Trophoblast cell (in vitro differentiated cells and primary cell): Measurements from ENCODE around the gene LDB2.

ENCODE experiments used
- DNase-seq, 2 donors: peaks; one replicate each; pipeline ENCODE4 v3.0.0-alpha.2; 2016
- H2AFZ ChIP-seq: 2 replicates; pipeline ENCODE4 v1.6.1; 2013; ENCODE audit warnings: low read length, moderate library complexity, mild to moderate bottlenecking; ENCODE audit not compliant: insufficient read depth, poor library complexity
- H2AK5ac ChIP-seq: 2 replicates; pipeline ENCODE4 v1.6.1; 2013; ENCODE audit warnings: mild to moderate bottlenecking, low read length
- H2BK120ac ChIP-seq: 2 replicates; pipeline ENCODE4 v1.6.1; 2013; ENCODE audit warnings: low read length, mild to moderate bottlenecking, moderate library complexity; ENCODE audit not compliant: insufficient read depth, poor library complexity
- H2BK12ac ChIP-seq: 2 replicates; pipeline ENCODE4 v1.6.1; 2013; ENCODE audit warnings: mild to moderate bottlenecking, low read length, moderate library complexity
- H2BK5ac ChIP-seq: 2 replicates; pipeline ENCODE4 v1.6.1; 2013; ENCODE audit warnings: low read length, low read depth, moderate library complexity, mild to moderate bottlenecking; ENCODE audit not compliant: poor library complexity
- H3K14ac ChIP-seq: 2 replicates; pipeline ENCODE4 v1.6.1; 2013; ENCODE audit warnings: mild to moderate bottlenecking, low read length
- H3K18ac ChIP-seq: 2 replicates; pipeline ENCODE4 v1.6.1; 2013; ENCODE audit warnings: mild to moderate bottlenecking, low read length
- H3K23ac ChIP-seq: 2 replicates; pipeline ENCODE4 v1.6.1; 2013; ENCODE audit warnings: low read length
- H3K27ac ChIP-seq: 2 replicates; pipeline ENCODE4 v1.5.1; 2013; ENCODE audit warnings: low read depth, mild to moderate bottlenecking, inconsistent platforms, low read length, moderate library complexity
- H3K27me3 ChIP-seq: 2 replicates; pipeline ENCODE4 v1.6.1; 2013; ENCODE audit warnings: inconsistent platforms, mild to moderate bottlenecking, low read length, moderate library complexity; ENCODE audit not compliant: insufficient read depth
- H3K36me3 ChIP-seq, 2 experiments: 1 replicate in 1 of 2; 2 replicates in 1 of 2; pipeline ENCODE4 v1.6.1; 2013; ENCODE audit warnings: low read length in 2 of 2, mild to moderate bottlenecking in 2 of 2, moderate library complexity in 1 of 2; ENCODE audit not compliant: insufficient read depth in 2 of 2, control insufficient read depth in 1 of 2
- H3K4ac ChIP-seq: 2 replicates; pipeline ENCODE4 v1.6.1; 2013; ENCODE audit warnings: low read depth, mild to moderate bottlenecking, low read length, moderate library complexity
- H3K4me1 ChIP-seq, 2 experiments: 1 replicate in 1 of 2; 2 replicates in 1 of 2; pipeline ENCODE4 v1.6.1; 2013; ENCODE audit warnings: low read length in 2 of 2, mild to moderate bottlenecking in 2 of 2, moderate library complexity in 1 of 2; ENCODE audit not compliant: insufficient read depth in 2 of 2, control insufficient read depth in 1 of 2
- H3K4me2 ChIP-seq: 2 replicates; pipeline ENCODE4 v1.6.1; 2013; ENCODE audit warnings: inconsistent platforms, mild to moderate bottlenecking, low read length, moderate library complexity
- H3K4me3 ChIP-seq: 2 replicates; pipeline ENCODE4 v1.5.1; 2013; ENCODE audit warnings: mild to moderate bottlenecking, low read depth, low read length, inconsistent platforms
- H3K79me1 ChIP-seq: one replicate; pipeline ENCODE4 v1.6.1; 2013; ENCODE audit warnings: low read length
- H3K79me2 ChIP-seq: 2 replicates; pipeline ENCODE4 v1.6.1; 2013; ENCODE audit warnings: low read length, mild to moderate bottlenecking; ENCODE audit not compliant: control insufficient read depth, insufficient read depth, poor library complexity
- H3K9ac ChIP-seq: 2 replicates; pipeline ENCODE4 v1.6.1; 2013; ENCODE audit warnings: mild to moderate bottlenecking, low read length
- H3K9me3 ChIP-seq: 2 replicates; pipeline ENCODE4 v1.6.1; 2013; ENCODE audit warnings: low read depth, mild to moderate bottlenecking, control low read depth, inconsistent platforms, low read length; ENCODE audit not compliant: insufficient read depth
- H4K12ac ChIP-seq: 2 replicates; pipeline ENCODE4 v1.6.1; 2013; ENCODE audit warnings: low read depth, mild to moderate bottlenecking, low read length, moderate library complexity
- H4K8ac ChIP-seq: 2 replicates; pipeline ENCODE4 v1.6.1; 2013; ENCODE audit warnings: low read depth, mild to moderate bottlenecking, low read length, moderate library complexity
- H4K91ac ChIP-seq: one replicate; pipeline ENCODE4 v1.6.1; 2013; ENCODE audit warnings: low read depth, mild to moderate bottlenecking, low read length, moderate library complexity
- WGBS: extraction: QIAGEN DNeasy Blood & Tissue Kit; methylation state at CpG from one replicate; pipeline ENCODE4 v1.1.7; 2013; ENCODE audit warnings: missing lambda C conversion rate; ENCODE audit not compliant: insufficient read length, insufficient coverage; ENCODE audit errors: extremely low coverage; 5-methylcytosine and 5-hydroxymethylcytosine counted together

The LDB2 gene

GRCh38 chr4:16622826-16623225, 275.6 kb downstream of the LDB2 start:
- no peak overlapping the region for H4K12ac ChIP-seq
- H3K4ac ChIP-seq = no peak overlapping the region
- WGBS = no CpG with 5 or more reads among the region's 1 CpG
- no peak overlapping the region for H3K18ac ChIP-seq
- no peak overlapping the region for H2BK12ac ChIP-seq
- no peak overlapping the region for H3K27ac ChIP-seq
- peaks cover 1 to 2% of the 10 kb centered on the region in 2 experiments for H3K4me1 ChIP-seq
- no peak overlapping the region for H3K23ac ChIP-seq
- no peak overlapping the region for H3K9ac ChIP-seq
- H2AFZ ChIP-seq = no peak overlapping the region
- no peak for DNase-seq
- H4K8ac ChIP-seq = no peak overlapping the region
- no peaks in the 10 kb centered on the region for H3K79me2 ChIP-seq
- no peak overlapping the region for H3K4me2 ChIP-seq
- no peaks in the 10 kb centered on the region for H3K36me3 ChIP-seq
- H2AK5ac ChIP-seq = no peak overlapping the region
- H3K4me3 ChIP-seq = no peak overlapping the region
- H3K14ac ChIP-seq = no peak overlapping the region
- no peak overlapping the region for H4K91ac ChIP-seq
- no peak overlapping the region for H2BK120ac ChIP-seq
- H3K9me3 ChIP-seq = no peaks in the 10 kb centered on the region
- no peak overlapping the region for H2BK5ac ChIP-seq
- no peaks in the 10 kb centered on the region for H3K27me3 ChIP-seq
- H3K79me1 ChIP-seq = no peaks in the 10 kb centered on the region

- no peaks in the 10 kb centered on the region for H3K9me3 ChIP-seq
- no peak overlapping the region for H4K91ac ChIP-seq
- no peak overlapping the region for H4K8ac ChIP-seq
- no peak overlapping the region for H3K18ac ChIP-seq
- H2AFZ ChIP-seq = no peak overlapping the region
- H2BK120ac ChIP-seq = no peak overlapping the region
- H3K79me1 ChIP-seq = no peaks in the 10 kb centered on the region
- WGBS = no CpG with 5 or more reads among the region's 5 CpGs
- H3K4me1 ChIP-seq = no peaks in the 10 kb centered on the region
- H3K4me3 ChIP-seq = no peak overlapping the region
- no peaks in the 10 kb centered on the region for H3K79me2 ChIP-seq
- no peak overlapping the region for H2BK5ac ChIP-seq
- H3K23ac ChIP-seq = no peak overlapping the region
- H3K27me3 ChIP-seq = no peaks in the 10 kb centered on the region
- no peak overlapping the region for H3K14ac ChIP-seq
- H4K12ac ChIP-seq = no peak overlapping the region
- H3K36me3 ChIP-seq = no peaks in the 10 kb centered on the region
- no peak overlapping the region for H3K27ac ChIP-seq
- no peak overlapping the region for H2BK12ac ChIP-seq
- no peak overlapping the region for H3K4me2 ChIP-seq
- no peak for DNase-seq
- no peak overlapping the region for H3K4ac ChIP-seq
- no peak overlapping the region for H3K9ac ChIP-seq
- no peak overlapping the region for H2AK5ac ChIP-seq
Measured at GRCh38 chr4:16617435-16617834, 281.0 kb downstream of the LDB2 start.

- H2BK120ac ChIP-seq = no peak overlapping the region
- WGBS = no CpG with 5 or more reads among the region's 6 CpGs
- no peak overlapping the region for H4K91ac ChIP-seq
- no peak overlapping the region for H4K12ac ChIP-seq
- no peak overlapping the region for H2BK12ac ChIP-seq
- no peaks in the 10 kb centered on the region for H3K4me1 ChIP-seq
- no peaks in the 10 kb centered on the region for H3K79me2 ChIP-seq
- no peak overlapping the region for H2AFZ ChIP-seq
- no peak overlapping the region for H4K8ac ChIP-seq
- no peak overlapping the region for H2AK5ac ChIP-seq
- no peaks in the 10 kb centered on the region for H3K36me3 ChIP-seq
- no peak overlapping the region for H2BK5ac ChIP-seq
- H3K9ac ChIP-seq = no peak overlapping the region
- H3K79me1 ChIP-seq = no peaks in the 10 kb centered on the region
- H3K23ac ChIP-seq = no peak overlapping the region
- no peak overlapping the region for H3K4me3 ChIP-seq
- DNase-seq = no peak
- no peak overlapping the region for H3K18ac ChIP-seq
- no peak overlapping the region for H3K14ac ChIP-seq
- no peaks in the 10 kb centered on the region for H3K9me3 ChIP-seq
- H3K27me3 ChIP-seq = no peaks in the 10 kb centered on the region
- no peak overlapping the region for H3K27ac ChIP-seq
- H3K4me2 ChIP-seq = no peak overlapping the region
- no peak overlapping the region for H3K4ac ChIP-seq
Measured at GRCh38 chr4:16617011-16617410, 281.4 kb downstream of the LDB2 start.

GRCh38 chr4:16609170-16609758, 289.2 kb downstream of the LDB2 start:
- H3K36me3 ChIP-seq = no peaks in the 10 kb centered on the region
- H4K12ac ChIP-seq = no peak overlapping the region
- no peak overlapping the region for H2BK120ac ChIP-seq
- no peaks in the 10 kb centered on the region for H3K79me2 ChIP-seq
- H3K23ac ChIP-seq = no peak overlapping the region
- H3K79me1 ChIP-seq = no peaks in the 10 kb centered on the region
- H4K91ac ChIP-seq = no peak overlapping the region
- no peak overlapping the region for H3K14ac ChIP-seq
- H4K8ac ChIP-seq = no peak overlapping the region
- H2AFZ ChIP-seq = no peak overlapping the region
- H3K9ac ChIP-seq = no peak overlapping the region
- no peak overlapping the region for H2BK5ac ChIP-seq
- no peak for DNase-seq
- H3K4me1 ChIP-seq = peaks cover 3 to 11% of the 10 kb centered on the region in 2 experiments
- no peaks in the 10 kb centered on the region for H3K9me3 ChIP-seq
- no peak overlapping the region for H3K18ac ChIP-seq
- no peaks in the 10 kb centered on the region for H3K27me3 ChIP-seq
- H2BK12ac ChIP-seq = no peak overlapping the region
- no peak overlapping the region for H2AK5ac ChIP-seq
- no peak overlapping the region for H3K4ac ChIP-seq
- no peak overlapping the region for H3K4me2 ChIP-seq
- H3K27ac ChIP-seq = no peak overlapping the region
- H3K4me3 ChIP-seq = no peak overlapping the region
- no CpG with 5 or more reads among the region's 10 CpGs for WGBS
